ENCODE results near the gene PROC.

DNA sequence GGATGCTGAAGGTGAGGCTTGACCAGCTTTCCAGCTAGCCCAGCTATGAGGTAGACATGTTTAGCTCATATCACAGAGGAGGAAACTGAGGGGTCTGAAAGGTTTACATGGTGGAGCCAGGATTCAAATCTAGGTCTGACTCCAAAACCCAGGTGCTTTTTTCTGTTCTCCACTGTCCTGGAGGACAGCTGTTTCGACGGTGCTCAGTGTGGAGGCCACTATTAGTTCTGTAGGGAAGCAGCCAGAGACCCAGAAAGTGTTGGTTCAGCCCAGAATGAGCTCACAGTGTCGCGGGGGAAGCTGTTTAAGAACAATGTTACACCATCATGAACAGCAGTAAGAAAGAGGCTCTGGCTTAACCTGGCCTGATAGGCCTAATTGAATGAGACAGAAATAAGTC lies 11.1 kb downstream of the PROC start:
- TF ChIP-seq, protein P1, sequence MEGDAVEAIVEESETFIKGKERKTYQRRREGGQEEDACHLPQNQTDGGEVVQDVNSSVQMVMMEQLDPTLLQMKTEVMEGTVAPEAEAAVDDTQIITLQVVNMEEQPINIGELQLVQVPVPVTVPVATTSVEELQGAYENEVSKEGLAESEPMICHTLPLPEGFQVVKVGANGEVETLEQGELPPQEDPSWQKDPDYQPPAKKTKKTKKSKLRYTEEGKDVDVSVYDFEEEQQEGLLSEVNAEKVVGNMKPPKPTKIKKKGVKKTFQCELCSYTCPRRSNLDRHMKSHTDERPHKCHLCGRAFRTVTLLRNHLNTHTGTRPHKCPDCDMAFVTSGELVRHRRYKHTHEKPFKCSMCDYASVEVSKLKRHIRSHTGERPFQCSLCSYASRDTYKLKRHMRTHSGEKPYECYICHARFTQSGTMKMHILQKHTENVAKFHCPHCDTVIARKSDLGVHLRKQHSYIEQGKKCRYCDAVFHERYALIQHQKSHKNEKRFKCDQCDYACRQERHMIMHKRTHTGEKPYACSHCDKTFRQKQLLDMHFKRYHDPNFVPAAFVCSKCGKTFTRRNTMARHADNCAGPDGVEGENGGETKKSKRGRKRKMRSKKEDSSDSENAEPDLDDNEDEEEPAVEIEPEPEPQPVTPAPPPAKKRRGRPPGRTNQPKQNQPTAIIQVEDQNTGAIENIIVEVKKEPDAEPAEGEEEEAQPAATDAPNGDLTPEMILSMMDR (IDR thresholded peaks at IDR 0.05): no peak
- TF ChIP-seq POLR2A (IDR thresholded peaks at IDR 0.05): no peak
- no peak for TF ChIP-seq POLR2AphosphoS5 (IDR thresholded peaks at IDR 0.05)
